Measurements from ENCODE around the gene SLC3A2.

Gene SLC3A2

GRCh38 chr11:62911137-62912130, 30.7 kb downstream of the SLC3A2 start:
- no peak for TF ChIP-seq MAX (IDR thresholded peaks at IDR 0.05; ENCODE audit: low read depth, low read length)
- no peak for TF ChIP-seq MYC (IDR thresholded peaks at IDR 0.05; ENCODE audit: low read depth, low read length)
- TF ChIP-seq POLR2A (IDR thresholded peaks at IDR 0.05; ENCODE audit: extremely low read depth, insufficient read length), result no peak
- TF ChIP-seq, protein P1, sequence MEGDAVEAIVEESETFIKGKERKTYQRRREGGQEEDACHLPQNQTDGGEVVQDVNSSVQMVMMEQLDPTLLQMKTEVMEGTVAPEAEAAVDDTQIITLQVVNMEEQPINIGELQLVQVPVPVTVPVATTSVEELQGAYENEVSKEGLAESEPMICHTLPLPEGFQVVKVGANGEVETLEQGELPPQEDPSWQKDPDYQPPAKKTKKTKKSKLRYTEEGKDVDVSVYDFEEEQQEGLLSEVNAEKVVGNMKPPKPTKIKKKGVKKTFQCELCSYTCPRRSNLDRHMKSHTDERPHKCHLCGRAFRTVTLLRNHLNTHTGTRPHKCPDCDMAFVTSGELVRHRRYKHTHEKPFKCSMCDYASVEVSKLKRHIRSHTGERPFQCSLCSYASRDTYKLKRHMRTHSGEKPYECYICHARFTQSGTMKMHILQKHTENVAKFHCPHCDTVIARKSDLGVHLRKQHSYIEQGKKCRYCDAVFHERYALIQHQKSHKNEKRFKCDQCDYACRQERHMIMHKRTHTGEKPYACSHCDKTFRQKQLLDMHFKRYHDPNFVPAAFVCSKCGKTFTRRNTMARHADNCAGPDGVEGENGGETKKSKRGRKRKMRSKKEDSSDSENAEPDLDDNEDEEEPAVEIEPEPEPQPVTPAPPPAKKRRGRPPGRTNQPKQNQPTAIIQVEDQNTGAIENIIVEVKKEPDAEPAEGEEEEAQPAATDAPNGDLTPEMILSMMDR (IDR thresholded peaks at IDR 0.05; ENCODE audit: low read depth, low read length), result no peak
- peak; percentile 66 for DNase-seq (ENCODE audit: low read depth)
- no peak overlapping the region for H3K4me3 ChIP-seq (ENCODE audit: low read depth, low read length)

DNA sequence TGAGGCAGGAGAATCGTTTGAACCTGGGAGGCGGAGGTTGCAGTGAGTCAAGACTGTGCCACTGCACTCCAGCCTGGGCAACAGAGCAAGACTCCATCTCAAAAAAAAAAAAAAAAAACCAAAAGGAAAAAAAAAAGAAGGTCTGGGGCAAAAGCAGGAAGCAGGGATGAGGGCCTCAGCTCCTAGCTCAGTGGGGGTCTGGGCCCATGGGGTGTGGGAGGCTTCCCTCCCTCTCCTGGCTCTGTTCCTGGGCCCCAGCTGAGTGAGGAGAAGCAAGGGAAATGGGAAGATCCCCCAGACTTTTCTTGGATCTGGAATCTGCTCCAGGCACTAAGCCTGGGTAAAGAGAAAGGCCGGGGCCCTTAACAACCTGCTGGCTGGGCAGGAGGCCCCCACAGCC, 31.6 kb downstream of the SLC3A2 start:
- no peak for TF ChIP-seq POLR2A (IDR thresholded peaks at IDR 0.05; ENCODE audit: extremely low read depth, insufficient read length)
- no peak for TF ChIP-seq MAX (IDR thresholded peaks at IDR 0.05; ENCODE audit: low read depth, low read length)
- TF ChIP-seq, protein P1 (IDR thresholded peaks at IDR 0.05; ENCODE audit: low read depth, low read length), result no peak
- no peak for TF ChIP-seq MYC (IDR thresholded peaks at IDR 0.05; ENCODE audit: low read depth, low read length)
- no peak overlapping the region for H3K4me3 ChIP-seq (ENCODE audit: low read depth, low read length)
- no peak for DNase-seq (ENCODE audit: low read depth)

DNA sequence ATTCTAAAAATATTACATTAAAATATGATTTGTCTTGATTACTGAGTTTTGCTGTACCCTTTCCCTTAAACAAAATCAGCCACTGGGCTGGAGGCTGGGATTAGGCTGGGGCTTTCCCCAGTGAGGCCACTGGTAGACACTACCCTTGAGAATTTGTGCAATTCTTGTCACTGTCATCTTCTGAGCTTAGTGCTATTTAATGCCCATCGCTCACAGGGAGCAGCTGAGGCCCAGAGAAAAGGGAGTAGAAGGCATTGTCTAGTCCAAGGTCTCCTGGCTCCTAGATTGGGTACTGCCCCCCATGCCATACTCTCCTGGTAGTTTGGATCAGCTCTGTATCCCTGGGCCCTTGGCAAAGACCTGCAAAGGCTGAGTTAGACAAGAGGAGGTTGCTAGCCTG, 33.7 kb downstream of the SLC3A2 start:
- no peak overlapping the region for H3K4me3 ChIP-seq (ENCODE audit: low read depth, low read length)
- DNase-seq (ENCODE audit: low read depth), result no peak

DNA sequence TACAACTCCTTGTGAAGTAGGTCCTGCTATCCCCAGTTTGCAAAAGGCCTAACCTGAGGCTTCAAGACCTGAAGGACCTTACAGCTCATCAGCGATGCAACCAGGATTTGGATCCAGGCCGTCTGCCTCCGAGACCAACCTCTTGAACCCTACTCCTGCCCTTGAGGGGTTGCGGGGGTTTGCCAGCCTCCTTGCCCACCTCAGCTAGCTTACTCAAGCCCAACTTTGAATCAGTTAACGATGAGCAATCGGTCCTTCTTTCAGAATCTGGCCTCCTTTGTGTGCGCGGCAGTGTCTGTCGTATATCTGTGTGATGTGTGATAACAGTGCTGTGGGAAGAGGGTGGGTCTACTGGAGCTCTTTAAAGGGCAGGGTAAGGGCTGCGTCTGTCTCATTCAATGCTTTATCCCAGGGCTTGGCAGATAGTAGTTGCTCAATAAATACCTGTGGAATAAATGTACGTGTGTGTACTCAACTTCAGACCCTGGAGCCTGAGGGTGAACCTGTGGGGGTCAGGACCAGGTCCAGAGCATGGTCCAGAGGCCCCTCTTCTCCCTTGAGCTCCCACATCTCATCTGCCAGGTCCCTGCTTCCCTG, 37.3 kb downstream of the SLC3A2 start:
- no peak for DNase-seq (ENCODE audit: low read depth)
- no peak overlapping the region for H3K4me3 ChIP-seq (ENCODE audit: low read depth, low read length)
- TF ChIP-seq MAX (IDR thresholded peaks at IDR 0.05; ENCODE audit: low read depth, low read length), result no peak

More for the DNA sequence above, 33.7 kb downstream of the SLC3A2 start:
- TF ChIP-seq MAX (IDR thresholded peaks at IDR 0.05; ENCODE audit: low read depth, low read length) (no peak), POLR2A (IDR thresholded peaks at IDR 0.05; ENCODE audit: extremely low read depth, insufficient read length) (no peak)
- TF ChIP-seq, protein P1 (IDR thresholded peaks at IDR 0.05; ENCODE audit: low read depth, low read length), result no peak

DNA sequence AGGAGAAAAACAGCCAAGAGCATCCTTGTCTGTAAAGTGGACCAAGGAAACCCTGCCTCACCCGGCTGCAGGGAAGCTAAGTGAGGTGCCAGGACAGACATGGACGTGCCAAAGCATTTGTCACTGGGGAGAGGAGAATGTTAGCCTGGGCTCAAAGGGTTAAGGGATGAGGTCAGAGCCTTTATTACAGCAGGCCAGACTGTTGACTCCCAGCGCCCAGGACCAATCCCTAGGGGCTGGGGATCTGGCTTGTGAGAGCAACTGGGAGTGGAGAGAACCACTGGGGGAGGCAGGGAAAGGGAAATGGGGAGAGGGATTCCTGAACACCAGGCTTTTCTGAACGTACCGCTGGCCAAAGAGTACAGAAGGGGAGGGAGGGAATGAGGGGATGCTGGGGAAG, 37.8 kb downstream of the SLC3A2 start:
- no peak overlapping the region for H3K4me3 ChIP-seq (ENCODE audit: low read depth, low read length)
- no peak for TF ChIP-seq MAX (IDR thresholded peaks at IDR 0.05; ENCODE audit: low read depth, low read length)
- TF ChIP-seq MYC (IDR thresholded peaks at IDR 0.05; ENCODE audit: low read depth, low read length), result no peak
- TF ChIP-seq POLR2A (IDR thresholded peaks at IDR 0.05; ENCODE audit: extremely low read depth, insufficient read length), result no peak
- TF ChIP-seq, protein P1 (IDR thresholded peaks at IDR 0.05; ENCODE audit: low read depth, low read length), result no peak
- no peak for DNase-seq (ENCODE audit: low read depth)

DNA sequence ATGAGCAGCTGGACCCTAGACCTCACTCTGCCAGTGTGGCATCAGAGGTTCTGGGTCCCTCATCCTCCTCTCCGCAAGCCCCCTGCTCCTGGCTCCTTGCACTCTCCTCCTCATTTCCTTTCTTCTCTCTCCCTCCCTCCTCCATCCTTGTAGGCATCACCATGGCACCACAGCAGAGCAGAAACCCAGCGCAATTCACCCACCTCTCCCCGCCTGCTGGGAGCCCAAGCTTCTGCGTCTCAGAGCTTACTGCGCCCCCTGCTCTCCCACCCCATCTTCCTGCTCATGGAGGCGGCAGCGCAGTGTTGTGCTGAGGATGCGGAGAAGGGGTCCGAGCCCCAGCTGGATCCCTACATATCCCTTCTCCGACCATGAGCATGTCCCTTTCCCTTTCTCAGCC, 38.8 kb downstream of the SLC3A2 start:
- no peak for TF ChIP-seq POLR2A (IDR thresholded peaks at IDR 0.05; ENCODE audit: extremely low read depth, insufficient read length)
- TF ChIP-seq MYC (IDR thresholded peaks at IDR 0.05; ENCODE audit: low read depth, low read length), result no peak
- TF ChIP-seq, protein P1 (IDR thresholded peaks at IDR 0.05; ENCODE audit: low read depth, low read length), result no peak
- TF ChIP-seq MAX (IDR thresholded peaks at IDR 0.05; ENCODE audit: low read depth, low read length), result no peak
- H3K4me3 ChIP-seq (ENCODE audit: low read depth, low read length), result no peak overlapping the region
- no peak for DNase-seq (ENCODE audit: low read depth)

All from NB4 (cell line).